ENCODE measurements around the gene RAB31. TPM values are rescaled to one million over a fixed set of nuclear protein-coding genes. Genes with fewer than 3 reads are reported as not detected.

RAB31 gene
- polyA plus RNA-seq, 1 of the 3 experiments (the other 2 are of a cell fraction), result 23.0 TPM

DNA sequence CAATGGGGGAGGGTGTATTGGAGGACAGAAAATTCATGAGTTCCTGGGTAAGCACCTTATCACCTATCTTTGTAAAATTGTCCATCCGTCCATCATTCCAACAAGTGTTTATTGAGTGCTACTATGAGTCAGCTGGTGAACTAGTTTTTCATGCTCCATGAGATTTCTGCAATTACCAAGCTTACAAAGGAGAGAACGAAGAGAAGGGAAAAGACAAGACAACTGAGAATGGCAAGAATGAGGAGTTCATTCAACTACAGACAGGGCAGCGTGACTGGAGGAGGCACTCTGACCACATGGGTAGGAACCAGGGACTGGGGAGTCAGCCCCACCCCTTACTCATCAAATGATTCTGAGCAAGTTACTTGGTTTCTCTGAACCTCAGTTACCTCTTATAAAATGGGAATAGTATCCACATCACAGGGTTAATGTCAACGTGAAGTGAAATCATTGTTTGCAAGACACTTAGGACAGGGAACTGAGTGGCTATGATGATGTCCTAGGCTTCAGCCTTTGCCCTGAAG, 159.0 kb downstream of the RAB31 start:
- Histone ChIP-seq H3K4me1 (ENCODE audit: control insufficient read depth in 1 of 2, insufficient read depth in 2 of 2, low read depth in 1 of 2, low read length in 1 of 2) (peaks cover 20 to 31% of the 10 kb centered on the region in 2 experiments), H3K27ac (ENCODE audit: low read depth in 2 of 2, low read length in 1 of 2) (no peak overlapping the region), H4K20me1 (ENCODE audit: insufficient read depth) (no peaks in the 10 kb centered on the region), H3K4me2 (no peak overlapping the region), H3K27me3 (ENCODE audit: insufficient read depth) (no peaks in the 10 kb centered on the region), H3K9me2 (no peaks in the 10 kb centered on the region), H2AFZ (ENCODE audit: low read depth) (no peak overlapping the region), H3K4me3 (ENCODE audit: low read depth in 2 of 2, low read length in 1 of 2) (no peak overlapping the region), H3K9me3 (peaks cover 4% of the 10 kb centered on the region; the same call in 1 of the 2 replicates), H3F3A (replicated peaks; ENCODE audit: insufficient read depth) (peaks cover 20% of the 10 kb centered on the region), H3K9ac (no peak overlapping the region), H3K79me2 (ENCODE audit: insufficient read depth) (no peaks in the 10 kb centered on the region), H3K36me3 (replicated peaks in 1 of 2; ENCODE audit: control insufficient read depth in 1 of 2, insufficient read depth in 2 of 2, low read length in 1 of 2) (no peaks in the 10 kb centered on the region)
- no peak for TF ChIP-seq GATA2 (CRISPR knock-in tag; IDR thresholded peaks at IDR 0.05)
- TF ChIP-seq, protein P1, sequence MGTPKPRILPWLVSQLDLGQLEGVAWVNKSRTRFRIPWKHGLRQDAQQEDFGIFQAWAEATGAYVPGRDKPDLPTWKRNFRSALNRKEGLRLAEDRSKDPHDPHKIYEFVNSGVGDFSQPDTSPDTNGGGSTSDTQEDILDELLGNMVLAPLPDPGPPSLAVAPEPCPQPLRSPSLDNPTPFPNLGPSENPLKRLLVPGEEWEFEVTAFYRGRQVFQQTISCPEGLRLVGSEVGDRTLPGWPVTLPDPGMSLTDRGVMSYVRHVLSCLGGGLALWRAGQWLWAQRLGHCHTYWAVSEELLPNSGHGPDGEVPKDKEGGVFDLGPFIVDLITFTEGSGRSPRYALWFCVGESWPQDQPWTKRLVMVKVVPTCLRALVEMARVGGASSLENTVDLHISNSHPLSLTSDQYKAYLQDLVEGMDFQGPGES (IDR thresholded peaks at IDR 0.05; ENCODE audit: low read depth, low read length), result no peak
- TF ChIP-seq SIN3A (IDR thresholded peaks at IDR 0.05; ENCODE audit: borderline replicate concordance, low read depth, low read length), result no peak
- no peak for TF ChIP-seq FOXM1 (IDR thresholded peaks at IDR 0.05; ENCODE audit: low read depth)
- no peak for TF ChIP-seq RXRA (IDR thresholded peaks at IDR 0.05; ENCODE audit: borderline replicate concordance, low read depth)
- TF ChIP-seq, protein P2, sequence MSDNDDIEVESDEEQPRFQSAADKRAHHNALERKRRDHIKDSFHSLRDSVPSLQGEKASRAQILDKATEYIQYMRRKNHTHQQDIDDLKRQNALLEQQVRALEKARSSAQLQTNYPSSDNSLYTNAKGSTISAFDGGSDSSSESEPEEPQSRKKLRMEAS (IDR thresholded peaks at IDR 0.05; ENCODE audit: low read depth), result no peak
- TF ChIP-seq, protein P3, sequence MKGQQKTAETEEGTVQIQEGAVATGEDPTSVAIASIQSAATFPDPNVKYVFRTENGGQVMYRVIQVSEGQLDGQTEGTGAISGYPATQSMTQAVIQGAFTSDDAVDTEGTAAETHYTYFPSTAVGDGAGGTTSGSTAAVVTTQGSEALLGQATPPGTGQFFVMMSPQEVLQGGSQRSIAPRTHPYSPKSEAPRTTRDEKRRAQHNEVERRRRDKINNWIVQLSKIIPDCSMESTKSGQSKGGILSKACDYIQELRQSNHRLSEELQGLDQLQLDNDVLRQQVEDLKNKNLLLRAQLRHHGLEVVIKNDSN (IDR thresholded peaks at IDR 0.05; ENCODE audit: borderline replicate concordance, low read depth), result no peak
- no peak for TF ChIP-seq NFIC (IDR thresholded peaks at IDR 0.05; ENCODE audit: borderline replicate concordance)
- TF ChIP-seq, protein P4, sequence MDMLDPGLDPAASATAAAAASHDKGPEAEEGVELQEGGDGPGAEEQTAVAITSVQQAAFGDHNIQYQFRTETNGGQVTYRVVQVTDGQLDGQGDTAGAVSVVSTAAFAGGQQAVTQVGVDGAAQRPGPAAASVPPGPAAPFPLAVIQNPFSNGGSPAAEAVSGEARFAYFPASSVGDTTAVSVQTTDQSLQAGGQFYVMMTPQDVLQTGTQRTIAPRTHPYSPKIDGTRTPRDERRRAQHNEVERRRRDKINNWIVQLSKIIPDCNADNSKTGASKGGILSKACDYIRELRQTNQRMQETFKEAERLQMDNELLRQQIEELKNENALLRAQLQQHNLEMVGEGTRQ (IDR thresholded peaks at IDR 0.05; ENCODE audit: borderline replicate concordance, low read depth, low read length), result no peak
- TF ChIP-seq CHD2 (IDR thresholded peaks at IDR 0.05; ENCODE audit: low read length, partially characterized antibody), result no peak
- no peak for TF ChIP-seq FOSL2 (IDR thresholded peaks at IDR 0.05; ENCODE audit: borderline replicate concordance, low read depth)
- 97% methylated on average over 4 of the region's 4 CpGs for WGBS (ENCODE audit: low lambda C conversion rate)
- no peak for DNase-seq
- CTCF ChIA-PET, result no interaction called here
- POLR2A ChIA-PET, result no interaction called here

DNA sequence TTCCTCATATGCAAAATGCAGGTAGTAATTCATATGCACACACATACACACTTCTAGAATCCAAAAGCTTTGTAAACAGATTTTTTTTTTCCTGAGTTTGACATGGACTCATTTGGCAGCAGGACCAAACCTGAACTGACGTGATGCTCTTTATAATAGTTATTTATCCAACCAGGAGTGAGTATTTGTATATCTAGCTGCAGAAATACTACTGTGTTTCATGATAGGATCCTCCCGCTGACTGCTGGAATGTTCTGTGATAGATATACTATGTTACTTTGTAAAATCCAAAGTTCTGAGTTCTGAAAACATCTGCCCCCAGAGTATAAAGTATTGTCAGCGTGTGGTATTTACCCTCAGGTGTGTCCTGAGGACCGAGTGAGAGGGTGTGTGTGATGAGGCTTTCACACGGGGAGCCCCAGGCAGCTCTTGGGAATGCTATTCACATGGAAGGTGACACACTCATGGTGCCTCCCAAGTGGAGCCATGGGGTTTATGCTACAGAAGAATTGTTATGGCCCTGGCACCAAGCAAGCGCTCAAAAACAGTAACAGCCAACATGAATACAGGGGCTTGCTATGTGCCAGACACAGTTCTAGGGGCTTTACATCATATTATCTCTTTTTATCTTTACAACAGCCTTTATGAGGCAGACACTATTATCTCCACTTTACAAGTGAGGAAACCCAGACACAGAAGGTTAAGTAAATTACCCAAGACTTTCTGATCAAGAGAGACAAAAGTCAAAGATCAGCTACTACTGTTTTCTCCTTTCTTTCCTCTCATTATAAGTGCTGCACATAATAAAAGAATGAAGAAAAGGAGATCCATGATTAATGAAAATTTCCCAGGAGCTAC, 161.0 kb downstream of the RAB31 start:
- no peaks in the 10 kb centered on the region for H3K27me3 ChIP-seq (ENCODE audit: insufficient read depth)
- peak; percentile 60 for DNase-seq
- H3K36me3 ChIP-seq (replicated peaks in 1 of 2; ENCODE audit: control insufficient read depth in 1 of 2, insufficient read depth in 2 of 2, low read length in 1 of 2), result no peaks in the 10 kb centered on the region
- POLR2A ChIA-PET, result no interaction called here
- H3K9me2 ChIP-seq, result no peaks in the 10 kb centered on the region
- CTCF ChIA-PET, result interaction anchor here (1.0 to 1.3 kb wide), 2 partner anchors 8 to 23 kb away, joined by 4 to 5 read pairs; no protein-coding TSS in a partner anchor
- peak overlapping the region; percentile 1; the same call in 1 of the 2 replicates for H3K4me2 ChIP-seq
- H3K79me2 ChIP-seq (ENCODE audit: insufficient read depth), result no peaks in the 10 kb centered on the region
- peaks cover 4% of the 10 kb centered on the region; the same call in 1 of the 2 replicates for H3K9me3 ChIP-seq
- no peak for TF ChIP-seq FOXM1 (IDR thresholded peaks at IDR 0.05; ENCODE audit: low read depth)
- TF ChIP-seq JUND (IDR thresholded peaks at IDR 0.05), result no peak
- TF ChIP-seq GATA2 (CRISPR knock-in tag; IDR thresholded peaks at IDR 0.05), result peak; percentile 80
- TF ChIP-seq RXRA (IDR thresholded peaks at IDR 0.05; ENCODE audit: borderline replicate concordance, low read depth), result no peak
- peak in 1 of 2 experiments; percentile 61; a peak in 1 of 4 replicates for TF ChIP-seq EP300 (IDR thresholded peaks at IDR 0.05; ENCODE audit: borderline replicate concordance in 1 of 2, low read depth in 1 of 2, low read length in 1 of 2)
- TF ChIP-seq, protein P1 (IDR thresholded peaks at IDR 0.05; ENCODE audit: low read depth, low read length), result no peak
- TF ChIP-seq, protein P5, sequence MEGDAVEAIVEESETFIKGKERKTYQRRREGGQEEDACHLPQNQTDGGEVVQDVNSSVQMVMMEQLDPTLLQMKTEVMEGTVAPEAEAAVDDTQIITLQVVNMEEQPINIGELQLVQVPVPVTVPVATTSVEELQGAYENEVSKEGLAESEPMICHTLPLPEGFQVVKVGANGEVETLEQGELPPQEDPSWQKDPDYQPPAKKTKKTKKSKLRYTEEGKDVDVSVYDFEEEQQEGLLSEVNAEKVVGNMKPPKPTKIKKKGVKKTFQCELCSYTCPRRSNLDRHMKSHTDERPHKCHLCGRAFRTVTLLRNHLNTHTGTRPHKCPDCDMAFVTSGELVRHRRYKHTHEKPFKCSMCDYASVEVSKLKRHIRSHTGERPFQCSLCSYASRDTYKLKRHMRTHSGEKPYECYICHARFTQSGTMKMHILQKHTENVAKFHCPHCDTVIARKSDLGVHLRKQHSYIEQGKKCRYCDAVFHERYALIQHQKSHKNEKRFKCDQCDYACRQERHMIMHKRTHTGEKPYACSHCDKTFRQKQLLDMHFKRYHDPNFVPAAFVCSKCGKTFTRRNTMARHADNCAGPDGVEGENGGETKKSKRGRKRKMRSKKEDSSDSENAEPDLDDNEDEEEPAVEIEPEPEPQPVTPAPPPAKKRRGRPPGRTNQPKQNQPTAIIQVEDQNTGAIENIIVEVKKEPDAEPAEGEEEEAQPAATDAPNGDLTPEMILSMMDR (IDR thresholded peaks at IDR 0.05), result no peak
- TF ChIP-seq, protein P6, sequence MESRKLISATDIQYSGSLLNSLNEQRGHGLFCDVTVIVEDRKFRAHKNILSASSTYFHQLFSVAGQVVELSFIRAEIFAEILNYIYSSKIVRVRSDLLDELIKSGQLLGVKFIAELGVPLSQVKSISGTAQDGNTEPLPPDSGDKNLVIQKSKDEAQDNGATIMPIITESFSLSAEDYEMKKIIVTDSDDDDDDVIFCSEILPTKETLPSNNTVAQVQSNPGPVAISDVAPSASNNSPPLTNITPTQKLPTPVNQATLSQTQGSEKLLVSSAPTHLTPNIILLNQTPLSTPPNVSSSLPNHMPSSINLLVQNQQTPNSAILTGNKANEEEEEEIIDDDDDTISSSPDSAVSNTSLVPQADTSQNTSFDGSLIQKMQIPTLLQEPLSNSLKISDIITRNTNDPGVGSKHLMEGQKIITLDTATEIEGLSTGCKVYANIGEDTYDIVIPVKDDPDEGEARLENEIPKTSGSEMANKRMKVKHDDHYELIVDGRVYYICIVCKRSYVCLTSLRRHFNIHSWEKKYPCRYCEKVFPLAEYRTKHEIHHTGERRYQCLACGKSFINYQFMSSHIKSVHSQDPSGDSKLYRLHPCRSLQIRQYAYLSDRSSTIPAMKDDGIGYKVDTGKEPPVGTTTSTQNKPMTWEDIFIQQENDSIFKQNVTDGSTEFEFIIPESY (IDR thresholded peaks at IDR 0.05; ENCODE audit: borderline replicate concordance, low read depth), result no peak
- H3K9ac ChIP-seq, result no peak overlapping the region; the same call in 1 of the 2 replicates
- H3K27ac ChIP-seq (ENCODE audit: low read depth in 2 of 2, low read length in 1 of 2), result peak overlapping the region; percentile 57 to 68
- H3K4me1 ChIP-seq (ENCODE audit: control insufficient read depth in 1 of 2, insufficient read depth in 2 of 2, low read depth in 1 of 2, low read length in 1 of 2), result peaks cover 20 to 31% of the 10 kb centered on the region in 2 experiments
- WGBS (ENCODE audit: low lambda C conversion rate), result 81% methylated on average over 6 of the region's 6 CpGs
- H4K20me1 ChIP-seq (ENCODE audit: insufficient read depth), result no peaks in the 10 kb centered on the region
- H3K4me3 ChIP-seq (ENCODE audit: low read depth in 2 of 2, low read length in 1 of 2), result no peak overlapping the region
- peaks cover 20% of the 10 kb centered on the region for H3F3A ChIP-seq (replicated peaks; ENCODE audit: insufficient read depth)
- peak overlapping the region; percentile 91; the same call in 1 of the 2 replicates for H2AFZ ChIP-seq (ENCODE audit: low read depth)

Data from SK-N-SH (cell line).